H1 (cell line): Measurements from ENCODE around the gene TRAF3.

ENCODE experiments used
- CTCF ChIP-seq, 3 experiments: IDR thresholded peaks; 1 replicate in 2 of 3; 2 replicates in 1 of 3; pipeline versions ENCODE4 v1.5.1 to v1.6.1; 2011; ENCODE audit warnings: low read length in 3 of 3, mild to moderate bottlenecking in 3 of 3, inconsistent platforms in 2 of 3, low read depth in 1 of 3, moderate library complexity in 1 of 3; ENCODE audit not compliant: insufficient read depth in 1 of 3; ENCODE audit errors: control extremely low read depth in 1 of 3
- HDAC2 ChIP-seq, 2 experiments: fragments of 300-600 bp in 1 of 2; sonication (generic) in 1 of 2; IDR thresholded peaks; 2 replicates each; pipeline ENCODE4 v1.6.1; 2011 to 2012; ENCODE audit warnings: low read depth in 2 of 2, low read length in 2 of 2, mild to moderate bottlenecking in 2 of 2, moderate library complexity in 2 of 2, borderline replicate concordance in 1 of 2, inconsistent platforms in 1 of 2
- JUND ChIP-seq: IDR thresholded peaks from 2 replicates; pipeline ENCODE4 v1.6.1; 2011; ENCODE audit warnings: mild to moderate bottlenecking, improper control_type of control experiment, low read length
- POLR2A ChIP-seq, 2 experiments: IDR thresholded peaks; 1 replicate in 1 of 2; 2 replicates in 1 of 2; pipeline ENCODE4 v1.6.1; 2011; ENCODE audit warnings: low read depth in 2 of 2, low read length in 2 of 2, mild to moderate bottlenecking in 2 of 2; ENCODE audit errors: control extremely low read depth in 1 of 2
- RAD21 ChIP-seq, 2 experiments: IDR thresholded peaks in 1 of 2; conservative IDR thresholded peaks in 1 of 2; 2 replicates each; pipeline ENCODE4 v1.6.1; 2011; ENCODE audit warnings: low read depth in 2 of 2, low read length in 2 of 2, improper control_type of control experiment in 1 of 2, inconsistent platforms in 1 of 2, mild to moderate bottlenecking in 1 of 2, moderate library complexity in 1 of 2
- RNF2 ChIP-seq: fragments of 200-900, 300-1000 bp; sonication (generic); IDR thresholded peaks from 2 replicates; pipeline ENCODE4 v1.7.1; 2016; ENCODE audit warnings: borderline replicate concordance, low read depth, mild to moderate bottlenecking, antibody characterized with exemption, low read length; ENCODE audit not compliant: poor library complexity, severe bottlenecking; ENCODE audit errors: missing control alignments
- TBP ChIP-seq: IDR thresholded peaks from 2 replicates; pipeline ENCODE4 v1.6.1; 2011; ENCODE audit warnings: low read depth, low read length, improper control_type of control experiment
- USF2 ChIP-seq: IDR thresholded peaks from 2 replicates; pipeline ENCODE4 v1.6.1; 2011; ENCODE audit warnings: low read length, improper control_type of control experiment
- YY1 ChIP-seq: IDR thresholded peaks from 2 replicates; pipeline ENCODE4 v1.6.1; 2011; ENCODE audit warnings: low read depth, mild to moderate bottlenecking, low read length
- TF ChIP-seq, protein P1 (sequence below): IDR thresholded peaks from 2 replicates; pipeline ENCODE4 v1.6.1; 2012; ENCODE audit warnings: inconsistent platforms

- TF ChIP-seq RNF2 (no peak), USF2 (no peak), CTCF (IDR thresholded peaks at IDR 0.05; ENCODE audit: control extremely low read depth in 1 of 3, insufficient read depth in 1 of 3, low read depth in 1 of 3, low read length in 3 of 3) (no peak), HDAC2 (IDR thresholded peaks at IDR 0.05; ENCODE audit: borderline replicate concordance in 1 of 2, low read depth in 2 of 2, low read length in 2 of 2) (no peak), POLR2A (IDR thresholded peaks at IDR 0.05; ENCODE audit: control extremely low read depth in 1 of 2, low read depth in 2 of 2, low read length in 2 of 2) (no peak), TBP (no peak), JUND (no peak), YY1 (no peak), RAD21 (IDR thresholded peaks at IDR 0.05 in 1 of 2, conservative IDR thresholded peaks at IDR 0.05 in 1 of 2; ENCODE audit: low read depth in 2 of 2, low read length in 2 of 2) (no peak)
- TF ChIP-seq, protein P1, sequence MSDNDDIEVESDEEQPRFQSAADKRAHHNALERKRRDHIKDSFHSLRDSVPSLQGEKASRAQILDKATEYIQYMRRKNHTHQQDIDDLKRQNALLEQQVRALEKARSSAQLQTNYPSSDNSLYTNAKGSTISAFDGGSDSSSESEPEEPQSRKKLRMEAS, result no peak
Measured at GRCh38 chr14:102736956-102737355, 40.3 kb upstream of the TRAF3 start.
